ENCODE results near the gene OSBPL7.

DNA sequence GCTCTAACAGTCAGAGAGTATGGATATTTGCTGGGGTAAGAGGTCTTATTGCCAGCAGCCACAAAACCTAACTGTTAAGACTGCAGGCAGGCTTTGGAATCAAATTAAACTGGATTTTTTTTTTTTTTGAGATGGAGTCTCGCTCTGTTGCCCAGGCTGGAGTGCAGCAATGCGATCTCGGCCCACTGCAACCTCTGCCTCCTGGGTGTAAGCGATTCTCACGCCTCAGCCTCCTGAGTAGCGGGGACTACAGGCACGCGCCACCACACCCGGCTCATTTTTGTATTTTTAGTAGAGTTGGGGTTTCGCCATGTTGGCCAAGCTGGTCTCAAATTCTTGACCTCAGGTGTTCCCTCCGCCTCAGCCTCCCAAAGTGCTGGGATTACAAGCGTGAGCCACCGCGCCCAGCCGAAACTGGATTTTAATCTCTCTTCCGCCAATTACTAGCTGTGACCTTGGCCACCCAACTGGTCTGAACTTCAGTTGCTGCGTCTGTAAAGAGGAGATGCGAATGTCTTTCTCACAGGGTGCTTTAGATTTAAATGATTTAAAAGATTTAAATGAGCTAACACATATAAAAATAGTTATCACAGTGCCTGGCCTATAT lies 8.9 kb upstream of the OSBPL7 start:
- no peak for TF ChIP-seq EZH2 (IDR thresholded peaks at IDR 0.05; ENCODE audit: borderline replicate concordance, insufficient read depth, low read depth, low read length, poor library complexity, severe bottlenecking)
- TF ChIP-seq, protein P1, sequence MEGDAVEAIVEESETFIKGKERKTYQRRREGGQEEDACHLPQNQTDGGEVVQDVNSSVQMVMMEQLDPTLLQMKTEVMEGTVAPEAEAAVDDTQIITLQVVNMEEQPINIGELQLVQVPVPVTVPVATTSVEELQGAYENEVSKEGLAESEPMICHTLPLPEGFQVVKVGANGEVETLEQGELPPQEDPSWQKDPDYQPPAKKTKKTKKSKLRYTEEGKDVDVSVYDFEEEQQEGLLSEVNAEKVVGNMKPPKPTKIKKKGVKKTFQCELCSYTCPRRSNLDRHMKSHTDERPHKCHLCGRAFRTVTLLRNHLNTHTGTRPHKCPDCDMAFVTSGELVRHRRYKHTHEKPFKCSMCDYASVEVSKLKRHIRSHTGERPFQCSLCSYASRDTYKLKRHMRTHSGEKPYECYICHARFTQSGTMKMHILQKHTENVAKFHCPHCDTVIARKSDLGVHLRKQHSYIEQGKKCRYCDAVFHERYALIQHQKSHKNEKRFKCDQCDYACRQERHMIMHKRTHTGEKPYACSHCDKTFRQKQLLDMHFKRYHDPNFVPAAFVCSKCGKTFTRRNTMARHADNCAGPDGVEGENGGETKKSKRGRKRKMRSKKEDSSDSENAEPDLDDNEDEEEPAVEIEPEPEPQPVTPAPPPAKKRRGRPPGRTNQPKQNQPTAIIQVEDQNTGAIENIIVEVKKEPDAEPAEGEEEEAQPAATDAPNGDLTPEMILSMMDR (IDR thresholded peaks at IDR 0.05): no peak
